ENCODE data around the gene ISY1.

DNA sequence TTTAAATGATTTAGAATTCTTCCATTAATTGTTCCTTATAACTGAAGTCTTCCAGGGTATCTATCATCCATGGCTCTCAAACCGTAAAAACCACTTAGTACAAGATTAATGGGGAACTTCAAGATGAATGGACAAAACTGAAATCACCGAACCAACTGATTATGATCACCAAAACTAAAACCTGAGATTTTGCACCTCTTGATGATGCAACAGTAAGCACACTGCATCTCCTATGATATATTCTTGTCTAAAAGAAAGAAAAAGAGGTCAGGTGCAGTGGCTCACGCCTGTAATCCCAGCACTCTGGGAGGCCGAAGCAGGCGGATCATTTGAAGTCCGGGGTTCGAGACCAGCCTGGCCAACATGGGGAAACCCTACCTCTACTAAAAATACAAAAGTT is 3.6 kb upstream of the ISY1 start:
- no peak for TF ChIP-seq EZH2phosphoT487 (IDR thresholded peaks at IDR 0.05; ENCODE audit: borderline replicate concordance)
- TF ChIP-seq, protein P1, sequence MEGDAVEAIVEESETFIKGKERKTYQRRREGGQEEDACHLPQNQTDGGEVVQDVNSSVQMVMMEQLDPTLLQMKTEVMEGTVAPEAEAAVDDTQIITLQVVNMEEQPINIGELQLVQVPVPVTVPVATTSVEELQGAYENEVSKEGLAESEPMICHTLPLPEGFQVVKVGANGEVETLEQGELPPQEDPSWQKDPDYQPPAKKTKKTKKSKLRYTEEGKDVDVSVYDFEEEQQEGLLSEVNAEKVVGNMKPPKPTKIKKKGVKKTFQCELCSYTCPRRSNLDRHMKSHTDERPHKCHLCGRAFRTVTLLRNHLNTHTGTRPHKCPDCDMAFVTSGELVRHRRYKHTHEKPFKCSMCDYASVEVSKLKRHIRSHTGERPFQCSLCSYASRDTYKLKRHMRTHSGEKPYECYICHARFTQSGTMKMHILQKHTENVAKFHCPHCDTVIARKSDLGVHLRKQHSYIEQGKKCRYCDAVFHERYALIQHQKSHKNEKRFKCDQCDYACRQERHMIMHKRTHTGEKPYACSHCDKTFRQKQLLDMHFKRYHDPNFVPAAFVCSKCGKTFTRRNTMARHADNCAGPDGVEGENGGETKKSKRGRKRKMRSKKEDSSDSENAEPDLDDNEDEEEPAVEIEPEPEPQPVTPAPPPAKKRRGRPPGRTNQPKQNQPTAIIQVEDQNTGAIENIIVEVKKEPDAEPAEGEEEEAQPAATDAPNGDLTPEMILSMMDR (conservative IDR thresholded peaks at IDR 0.05; ENCODE audit: low read length): no peak

Data from Loucy (cell line).